HG02970 (cell line): ENCODE measurements around the gene CCBE1.

Source experiments
- ATAC-seq: cut with Tn5 transposase; IDR thresholded peaks from one replicate; pipeline ENCODE4 v1.9.1; 2021; ENCODE audit warnings: mild to moderate bottlenecking, moderate library complexity, moderate number of reproducible peaks; ENCODE audit not compliant: unreplicated experiment, low FRiP score

The CCBE1 gene

GRCh38 chr18:59577386-59577655 lies 119.9 kb downstream of the CCBE1 start:
- no peak for ATAC-seq

GRCh38 chr18:59576541-59577385 lies 120.5 kb downstream of the CCBE1 start:
- ATAC-seq: no peak

- no peak for ATAC-seq
Measured at GRCh38 chr18:59575995-59576394, 121.2 kb downstream of the CCBE1 start.

GRCh38 chr18:59573962-59574361 lies 123.3 kb downstream of the CCBE1 start:
- ATAC-seq: no peak

- no peak for ATAC-seq
Measured at GRCh38 chr18:59571902-59572301, 125.3 kb downstream of the CCBE1 start.

- no peak for ATAC-seq
Measured at GRCh38 chr18:59570796-59571195, 126.4 kb downstream of the CCBE1 start.

- ATAC-seq: no peak
Measured at GRCh38 chr18:59570101-59570775, 127.0 kb downstream of the CCBE1 start.

- ATAC-seq: no peak
Measured at GRCh38 chr18:59569390-59569791, 127.8 kb downstream of the CCBE1 start.

GRCh38 chr18:59567431-59567830 lies 129.8 kb downstream of the CCBE1 start:
- ATAC-seq: no peak

- no peak for ATAC-seq
Measured at GRCh38 chr18:59566533-59566971, 130.7 kb downstream of the CCBE1 start.

- ATAC-seq: no peak
Measured at GRCh38 chr18:59565957-59566356, 131.3 kb downstream of the CCBE1 start.

GRCh38 chr18:59564561-59564960 lies 132.7 kb downstream of the CCBE1 start:
- no peak for ATAC-seq

- ATAC-seq: no peak
Measured at GRCh38 chr18:59563176-59563785, 133.9 kb downstream of the CCBE1 start.

GRCh38 chr18:59562751-59563150 lies 134.5 kb downstream of the CCBE1 start:
- no peak for ATAC-seq

GRCh38 chr18:59561612-59562011 lies 135.6 kb downstream of the CCBE1 start:
- no peak for ATAC-seq

GRCh38 chr18:59560556-59560955 lies 136.7 kb downstream of the CCBE1 start:
- ATAC-seq: no peak

- no peak for ATAC-seq
Measured at GRCh38 chr18:59559528-59559927, 137.7 kb downstream of the CCBE1 start.

GRCh38 chr18:59555995-59556659 lies 141.1 kb downstream of the CCBE1 start:
- ATAC-seq: no peak

- no peak for ATAC-seq
Measured at GRCh38 chr18:59554796-59555335, 142.4 kb downstream of the CCBE1 start.

GRCh38 chr18:59553273-59553870 lies 143.9 kb downstream of the CCBE1 start:
- no peak for ATAC-seq
